ENCODE data around the gene HOXC10.

DNA sequence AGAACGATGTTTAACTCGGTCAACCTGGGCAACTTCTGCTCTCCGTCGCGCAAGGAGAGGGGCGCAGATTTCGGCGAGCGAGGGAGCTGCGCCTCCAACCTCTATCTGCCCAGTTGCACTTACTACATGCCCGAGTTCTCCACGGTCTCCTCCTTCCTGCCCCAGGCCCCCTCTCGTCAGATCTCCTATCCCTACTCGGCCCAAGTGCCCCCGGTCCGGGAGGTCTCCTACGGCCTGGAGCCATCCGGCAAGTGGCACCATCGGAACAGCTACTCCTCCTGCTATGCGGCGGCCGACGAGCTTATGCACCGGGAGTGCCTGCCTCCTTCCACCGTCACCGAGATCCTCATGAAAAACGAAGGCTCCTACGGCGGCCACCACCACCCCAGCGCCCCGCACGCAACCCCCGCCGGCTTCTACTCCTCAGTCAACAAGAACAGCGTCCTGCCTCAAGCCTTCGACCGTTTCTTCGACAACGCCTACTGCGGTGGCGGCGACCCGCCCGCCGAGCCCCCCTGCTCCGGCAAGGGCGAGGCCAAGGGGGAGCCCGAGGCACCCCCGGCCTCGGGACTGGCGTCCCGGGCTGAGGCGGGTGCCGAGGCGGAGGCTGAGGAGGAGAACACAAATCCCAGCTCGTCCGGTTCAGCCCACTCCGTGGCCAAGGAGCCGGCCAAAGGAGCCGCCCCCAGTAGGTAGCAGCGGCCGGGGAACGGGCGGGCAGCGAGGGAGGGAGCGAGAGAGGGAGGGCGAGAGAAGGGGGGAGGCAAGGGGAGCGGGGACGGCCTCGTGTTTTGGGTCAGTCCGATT is 11.5 kb upstream of the HOXC10 start:
- TF ChIP-seq, protein P1, sequence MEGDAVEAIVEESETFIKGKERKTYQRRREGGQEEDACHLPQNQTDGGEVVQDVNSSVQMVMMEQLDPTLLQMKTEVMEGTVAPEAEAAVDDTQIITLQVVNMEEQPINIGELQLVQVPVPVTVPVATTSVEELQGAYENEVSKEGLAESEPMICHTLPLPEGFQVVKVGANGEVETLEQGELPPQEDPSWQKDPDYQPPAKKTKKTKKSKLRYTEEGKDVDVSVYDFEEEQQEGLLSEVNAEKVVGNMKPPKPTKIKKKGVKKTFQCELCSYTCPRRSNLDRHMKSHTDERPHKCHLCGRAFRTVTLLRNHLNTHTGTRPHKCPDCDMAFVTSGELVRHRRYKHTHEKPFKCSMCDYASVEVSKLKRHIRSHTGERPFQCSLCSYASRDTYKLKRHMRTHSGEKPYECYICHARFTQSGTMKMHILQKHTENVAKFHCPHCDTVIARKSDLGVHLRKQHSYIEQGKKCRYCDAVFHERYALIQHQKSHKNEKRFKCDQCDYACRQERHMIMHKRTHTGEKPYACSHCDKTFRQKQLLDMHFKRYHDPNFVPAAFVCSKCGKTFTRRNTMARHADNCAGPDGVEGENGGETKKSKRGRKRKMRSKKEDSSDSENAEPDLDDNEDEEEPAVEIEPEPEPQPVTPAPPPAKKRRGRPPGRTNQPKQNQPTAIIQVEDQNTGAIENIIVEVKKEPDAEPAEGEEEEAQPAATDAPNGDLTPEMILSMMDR (IDR thresholded peaks at IDR 0.05) = no peak
- no peak for TF ChIP-seq POLR2A (IDR thresholded peaks at IDR 0.05)
- no peak for TF ChIP-seq EP300 (IDR thresholded peaks at IDR 0.05)
- no peak for TF ChIP-seq POLR2AphosphoS5 (IDR thresholded peaks at IDR 0.05)
